Gastroesophageal sphincter (tissue), 3 donors: Measurements from ENCODE around the gene BMPR1A.

Source experiments
- CTCF ChIP-seq, 4 experiments: fragments of 200-600 bp in 2 of 4; fragments of 450-650 bp in 2 of 4; sonication (generic) in 1 of 4; IDR thresholded peaks; one replicate each; pipeline ENCODE4 v1.5.1; 2017 to 2019; ENCODE audit warnings: antibody characterized with exemption in 4 of 4, mild to moderate bottlenecking in 2 of 4, moderate library complexity in 2 of 4
- EP300 ChIP-seq: sonication (generic); formaldehyde crosslinking; IDR thresholded peaks from one replicate; pipeline ENCODE4 v1.6.1; 2017; ENCODE audit warnings: antibody characterized with exemption, mild to moderate bottlenecking
- POLR2AphosphoS5 ChIP-seq: sonication (generic); formaldehyde crosslinking; IDR thresholded peaks from one replicate; pipeline ENCODE4 v1.6.1; 2017; ENCODE audit warnings: antibody characterized with exemption

- no peak for TF ChIP-seq CTCF (IDR thresholded peaks at IDR 0.05)
- TF ChIP-seq EP300 = no peak
- no peak for TF ChIP-seq POLR2AphosphoS5
Observed at GRCh38 chr10:86959737-86960002, 203.3 kb downstream of the BMPR1A start.
